ENCODE data around the gene VAT1L.

VAT1L gene

DNA sequence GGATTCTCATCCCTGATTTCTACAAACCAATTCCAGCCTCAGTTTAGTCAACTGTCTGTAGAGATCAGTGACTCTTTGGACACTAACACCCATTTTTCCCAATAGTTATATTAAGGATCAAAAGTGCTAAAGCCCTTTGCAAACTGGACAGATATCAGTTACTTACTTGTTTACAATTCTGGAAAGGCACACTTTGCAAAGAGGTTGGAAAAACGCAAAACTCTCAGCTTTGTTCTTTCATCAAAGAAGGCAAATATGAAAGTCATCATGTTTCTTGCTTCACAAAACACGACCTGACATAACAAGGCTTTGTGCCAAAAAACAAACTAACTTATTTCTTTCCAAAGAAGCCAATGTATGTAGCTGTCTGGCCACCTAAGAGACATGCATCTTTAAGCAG lies 26.1 kb upstream of the VAT1L start:
- TF ChIP-seq, protein P1, sequence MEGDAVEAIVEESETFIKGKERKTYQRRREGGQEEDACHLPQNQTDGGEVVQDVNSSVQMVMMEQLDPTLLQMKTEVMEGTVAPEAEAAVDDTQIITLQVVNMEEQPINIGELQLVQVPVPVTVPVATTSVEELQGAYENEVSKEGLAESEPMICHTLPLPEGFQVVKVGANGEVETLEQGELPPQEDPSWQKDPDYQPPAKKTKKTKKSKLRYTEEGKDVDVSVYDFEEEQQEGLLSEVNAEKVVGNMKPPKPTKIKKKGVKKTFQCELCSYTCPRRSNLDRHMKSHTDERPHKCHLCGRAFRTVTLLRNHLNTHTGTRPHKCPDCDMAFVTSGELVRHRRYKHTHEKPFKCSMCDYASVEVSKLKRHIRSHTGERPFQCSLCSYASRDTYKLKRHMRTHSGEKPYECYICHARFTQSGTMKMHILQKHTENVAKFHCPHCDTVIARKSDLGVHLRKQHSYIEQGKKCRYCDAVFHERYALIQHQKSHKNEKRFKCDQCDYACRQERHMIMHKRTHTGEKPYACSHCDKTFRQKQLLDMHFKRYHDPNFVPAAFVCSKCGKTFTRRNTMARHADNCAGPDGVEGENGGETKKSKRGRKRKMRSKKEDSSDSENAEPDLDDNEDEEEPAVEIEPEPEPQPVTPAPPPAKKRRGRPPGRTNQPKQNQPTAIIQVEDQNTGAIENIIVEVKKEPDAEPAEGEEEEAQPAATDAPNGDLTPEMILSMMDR (IDR thresholded peaks at IDR 0.05; ENCODE audit: low read depth, low read length): no peak
- DNase-seq (ENCODE audit: extremely low read depth, low read depth): no peak

DNA sequence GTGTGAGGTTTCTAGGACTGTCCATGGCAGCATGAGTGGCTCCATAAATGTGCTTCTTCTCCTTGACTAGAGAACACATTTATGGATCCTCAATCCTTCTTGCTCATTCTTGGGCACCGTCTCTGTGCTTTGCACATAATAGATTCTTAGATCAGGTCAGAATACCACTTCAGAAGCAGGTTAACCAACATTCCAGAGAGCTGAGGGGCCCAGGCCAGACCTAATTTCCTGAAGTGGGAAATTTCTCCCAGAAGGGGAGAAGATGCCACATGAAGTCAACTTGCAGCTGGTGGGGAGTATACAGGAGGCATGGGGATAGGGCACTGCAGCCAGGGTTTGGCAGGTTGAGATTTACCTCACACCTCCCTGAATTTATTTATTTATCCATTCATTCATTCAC lies 24.4 kb upstream of the VAT1L start:
- TF ChIP-seq, protein P1 (IDR thresholded peaks at IDR 0.05; ENCODE audit: low read depth, low read length): no peak
- no peak for DNase-seq (ENCODE audit: extremely low read depth, low read depth)

DNA sequence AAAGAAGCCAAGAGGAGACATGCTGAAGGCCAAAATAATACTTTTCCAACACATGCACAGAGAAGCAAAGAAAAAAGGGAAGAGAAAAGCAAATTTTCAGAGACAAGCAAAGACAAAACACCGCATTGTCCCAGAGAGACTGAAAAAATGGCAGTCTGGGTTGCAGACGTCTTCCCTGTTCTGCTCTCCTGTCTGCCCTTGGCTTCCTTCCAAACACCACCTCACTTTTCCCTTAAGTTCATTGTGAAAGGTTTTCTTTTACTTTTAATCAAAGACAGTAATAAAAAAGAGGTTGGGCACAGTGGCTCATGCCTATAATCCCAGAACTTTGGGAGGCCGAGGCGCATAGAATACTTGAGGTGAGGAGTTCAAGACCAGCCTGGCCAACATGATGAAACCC lies 21.2 kb upstream of the VAT1L start:
- TF ChIP-seq, protein P1 (IDR thresholded peaks at IDR 0.05; ENCODE audit: low read depth, low read length): no peak
- DNase-seq (ENCODE audit: extremely low read depth, low read depth): no peak

DNA sequence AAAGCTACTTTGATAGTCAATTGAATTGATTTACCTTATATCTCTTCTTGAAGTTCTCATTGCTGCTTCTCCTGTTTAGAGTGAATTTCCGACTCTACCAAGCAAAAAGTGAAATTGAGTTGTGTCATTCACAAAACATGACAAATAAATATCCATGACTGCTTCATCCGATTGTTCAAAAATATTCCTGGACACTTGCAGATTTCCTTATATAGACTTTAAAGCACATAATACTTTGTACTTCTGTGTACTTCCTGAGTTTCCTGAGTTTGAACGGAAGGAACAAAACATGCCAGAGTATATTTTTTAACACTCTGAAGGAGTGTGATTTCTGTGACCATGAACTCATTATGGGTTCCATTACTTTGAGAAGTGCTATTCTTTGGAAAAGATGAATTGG lies 20.5 kb upstream of the VAT1L start:
- no peak for DNase-seq (ENCODE audit: extremely low read depth, low read depth)
- TF ChIP-seq, protein P1 (IDR thresholded peaks at IDR 0.05; ENCODE audit: low read depth, low read length): no peak

DNA sequence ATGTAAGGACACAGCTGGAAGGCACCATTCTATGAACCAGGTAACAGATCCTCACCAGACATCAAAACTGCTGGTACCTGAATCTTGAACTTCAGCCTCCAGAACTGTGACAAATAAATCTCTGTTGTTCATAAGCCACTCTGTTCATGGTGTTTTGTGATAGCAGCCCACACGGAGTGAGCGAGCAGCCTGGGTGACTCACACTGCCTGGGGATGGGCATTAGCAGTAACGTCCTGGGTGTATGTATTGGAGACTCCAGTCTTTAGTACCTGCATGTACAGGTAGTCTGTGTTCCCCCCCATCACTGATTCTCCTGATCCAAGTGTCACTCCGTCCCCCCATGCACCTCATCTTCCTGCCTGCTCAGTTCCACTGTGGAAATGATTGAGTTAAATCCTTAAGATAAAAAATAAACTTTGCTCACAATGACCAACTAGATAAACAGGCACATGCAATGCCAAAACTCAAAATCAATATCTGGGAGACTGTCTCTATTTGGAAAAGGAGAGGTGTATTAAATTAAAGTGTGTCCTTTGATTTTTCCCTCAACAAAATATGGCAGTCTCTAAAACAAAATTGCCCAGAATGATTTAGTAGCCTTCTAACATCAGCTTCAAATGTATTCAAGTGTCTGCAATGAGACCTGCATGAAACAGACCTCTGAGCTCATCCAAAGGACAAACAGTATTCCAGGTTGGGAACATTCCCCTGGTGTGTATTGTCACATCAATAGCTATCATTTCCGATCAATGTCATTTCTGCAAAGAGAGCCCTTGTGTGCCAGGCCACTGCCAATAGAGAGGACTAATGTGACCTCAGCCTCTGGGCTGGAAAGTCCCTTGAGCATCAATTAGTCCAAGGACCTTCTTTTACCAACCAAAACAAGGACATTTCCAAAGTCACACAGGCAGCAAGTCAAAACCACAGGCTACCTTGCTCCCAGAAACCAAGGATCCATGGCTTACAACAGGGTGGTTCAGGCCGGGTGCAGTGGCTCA lies 12.2 kb upstream of the VAT1L start:
- TF ChIP-seq, protein P1 (IDR thresholded peaks at IDR 0.05; ENCODE audit: low read depth, low read length): no peak
- DNase-seq (ENCODE audit: extremely low read depth, low read depth): no peak

DNA sequence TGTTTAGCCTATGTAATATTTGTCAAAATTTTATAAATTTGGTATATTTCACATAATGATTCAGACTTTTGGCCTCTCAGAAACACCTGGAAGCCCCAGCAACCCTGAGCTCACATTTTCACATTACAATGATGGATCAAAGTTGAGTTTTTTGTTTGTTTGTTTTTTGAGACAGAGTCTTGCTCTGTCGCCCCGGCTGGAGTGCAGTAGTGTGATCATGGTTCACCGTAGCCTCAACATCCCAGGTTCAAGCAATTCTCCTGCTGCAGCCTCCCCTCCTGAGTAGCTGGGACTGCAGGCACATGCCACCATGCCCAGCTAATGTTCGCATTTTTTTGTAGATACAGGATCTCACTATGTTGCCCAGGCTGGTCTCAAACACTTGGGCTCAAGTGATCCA lies 10.6 kb upstream of the VAT1L start:
- TF ChIP-seq, protein P1 (IDR thresholded peaks at IDR 0.05; ENCODE audit: low read depth, low read length): no peak
- DNase-seq (ENCODE audit: extremely low read depth, low read depth): no peak

DNA sequence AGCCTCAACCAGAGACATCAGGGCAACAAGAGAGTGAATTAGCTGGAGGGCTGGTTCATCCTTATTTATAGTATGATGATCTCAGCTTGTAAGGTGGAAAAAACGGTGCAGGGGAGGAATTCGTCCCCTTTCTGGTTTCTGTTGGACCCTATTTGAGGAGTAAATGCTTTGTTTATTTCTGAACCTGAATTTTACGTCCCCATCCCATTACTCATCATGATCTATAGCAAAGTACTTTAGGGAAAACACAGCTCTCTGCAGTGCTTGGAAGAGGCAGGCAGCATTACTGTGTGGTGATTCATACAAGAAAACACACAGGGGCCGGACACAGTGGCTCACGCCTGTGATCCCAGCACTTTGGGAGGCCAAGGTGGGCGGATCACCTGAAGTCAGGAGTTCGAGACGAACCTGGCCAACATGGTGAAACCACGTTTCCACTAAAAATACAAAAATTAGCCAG lies 8.0 kb upstream of the VAT1L start:
- no peak for DNase-seq (ENCODE audit: extremely low read depth, low read depth)
- TF ChIP-seq, protein P1 (IDR thresholded peaks at IDR 0.05; ENCODE audit: low read depth, low read length): no peak

Measured in AG09319 (cell line).